ENCODE results near the gene DCD.

DCD gene

GRCh38 chr12:54596526-54596946 is 51.6 kb downstream of the DCD start:
- peaks cover 19% of the 10 kb centered on the region for H3K4me1 ChIP-seq
- no peak overlapping the region for H2AFZ ChIP-seq
- no peaks in the 10 kb centered on the region for H3K79me2 ChIP-seq
- H3K27me3 ChIP-seq (ENCODE audit: control insufficient read depth, insufficient read depth, low read length), result no peaks in the 10 kb centered on the region
- no peaks in the 10 kb centered on the region for H3K9me3 ChIP-seq (ENCODE audit: control insufficient read depth, low read length)
- H3K9ac ChIP-seq, result no peak overlapping the region
- TF ChIP-seq CTCF (IDR thresholded peaks at IDR 0.05), result peak; percentile 90
- H3K4me3 ChIP-seq (ENCODE audit: low read depth, low read length), result no peak overlapping the region
- H3K4me2 ChIP-seq (ENCODE audit: low read length), result no peak overlapping the region
- no peak overlapping the region for H3K27ac ChIP-seq
- H3K36me3 ChIP-seq (ENCODE audit: control insufficient read depth, insufficient read depth, low read length), result no peaks in the 10 kb centered on the region

GRCh38 chr12:54595471-54595870 is 52.7 kb downstream of the DCD start:
- Histone ChIP-seq H3K4me3 (ENCODE audit: low read depth, low read length) (no peak overlapping the region), H3K9ac (no peak overlapping the region), H3K79me2 (no peaks in the 10 kb centered on the region), H3K4me2 (ENCODE audit: low read length) (no peak overlapping the region), H3K4me1 (peaks cover 29% of the 10 kb centered on the region), H3K9me3 (ENCODE audit: control insufficient read depth, low read length) (no peaks in the 10 kb centered on the region), H3K27me3 (ENCODE audit: control insufficient read depth, insufficient read depth, low read length) (no peaks in the 10 kb centered on the region), H3K27ac (no peak overlapping the region), H2AFZ (no peak overlapping the region), H3K36me3 (ENCODE audit: control insufficient read depth, insufficient read depth, low read length) (no peaks in the 10 kb centered on the region)
- no peak for TF ChIP-seq CTCF (IDR thresholded peaks at IDR 0.05)
